Prostate gland (tissue), 2 donors: ENCODE data around the gene UBE2J1. TPM values are rescaled to one million over a fixed set of nuclear protein-coding genes. Genes with fewer than 3 reads are reported as not detected.

Source experiments
- DNase-seq: peaks from one replicate; pipeline ENCODE4 v3.0.0-alpha.2; 2019; ENCODE audit warnings: low spot score
- H3K27ac ChIP-seq, 2 donors: fragments of 200-600 bp; sonication (generic); 2 replicates each; pipeline ENCODE4 v1.5.1; 2017 to 2019
- H3K27me3 ChIP-seq: fragments of 200-600 bp; sonication (generic); replicated peaks from 2 replicates; pipeline ENCODE4 v1.5.1; 2019; ENCODE audit not compliant: insufficient read depth
- H3K36me3 ChIP-seq, 2 donors: fragments of 200-600 bp; sonication (generic); 1 replicate in 1 of 2; 2 replicates in 1 of 2; pipeline versions ENCODE4 v1.5.1 to v1.8.1; 2017 to 2019
- H3K4me1 ChIP-seq: fragments of 200-600 bp; sonication (generic); replicated peaks from 2 replicates; pipeline ENCODE4 v1.5.1; 2019
- H3K4me3 ChIP-seq, 2 donors: fragments of 200-600 bp; sonication (generic); 2 replicates each; pipeline ENCODE4 v1.5.1; 2017 to 2019
- H3K9me3 ChIP-seq: fragments of 200-600 bp; sonication (generic); 2 replicates; pipeline ENCODE4 v1.5.1; 2017
- CTCF ChIP-seq, 4 experiments: fragments of 200-600 bp in 2 of 4; fragments of 450-650 bp in 2 of 4; sonication (generic) in 2 of 4; IDR thresholded peaks; 1 replicate in 3 of 4; 2 replicates in 1 of 4; pipeline ENCODE4 v1.5.1; 2016 to 2019; ENCODE audit warnings: antibody characterized with exemption in 4 of 4, mild to moderate bottlenecking in 2 of 4, moderate library complexity in 2 of 4
- POLR2A ChIP-seq: fragments of 450-650 bp; IDR thresholded peaks from one replicate; pipeline ENCODE4 v1.6.1; 2016; ENCODE audit warnings: antibody characterized with exemption, mild to moderate bottlenecking
- POLR2AphosphoS5 ChIP-seq: sonication (generic); formaldehyde crosslinking; IDR thresholded peaks from one replicate; pipeline ENCODE4 v1.6.1; 2017; ENCODE audit warnings: antibody characterized with exemption
- WGBS: methylation state at CpG from one replicate; pipeline ENCODE4 v1.1.5; 2018; 5-methylcytosine and 5-hydroxymethylcytosine counted together
- intact Hi-C: fragments of 100-400 bp; cut with DNase I; formaldehyde crosslinking; loops from one replicate; pipeline ENCODE4 v1.14.2; 2022
- total RNA-seq, 2 donors: library from RNA; depleted of rRNA; stranded (reverse); fragments of >200 nt; gene quantifications; one replicate each; pipeline ENCODE4 v1.1.0, GENCODE V29; 2016

UBE2J1 gene
- total RNA-seq, 2 donors from 2014 or later: 31.7 to 98.4 TPM

- intact Hi-C loops: no loop called here
- no peak for TF ChIP-seq CTCF (IDR thresholded peaks at IDR 0.05)
- no peak for TF ChIP-seq POLR2AphosphoS5
- no peak for TF ChIP-seq POLR2A
- no peaks in the 10 kb centered on the region for H3K27me3 ChIP-seq
- DNase-seq: no peak
- no peaks in the 10 kb centered on the region for H3K9me3 ChIP-seq
- no peaks in the 10 kb centered on the region for H3K36me3 ChIP-seq
- H3K4me3 ChIP-seq: no peak overlapping the region
- no peaks in the 10 kb centered on the region for H3K4me1 ChIP-seq
- H3K27ac ChIP-seq: no peak overlapping the region
- 45% methylated on average over 3 of the region's 3 CpGs for WGBS
These were observed 4.9 kb upstream of the UBE2J1 start for GRCh38 chr6:89357390-89357789.

- TF ChIP-seq POLR2A (no peak), POLR2AphosphoS5 (no peak), CTCF (IDR thresholded peaks at IDR 0.05) (no peak)
- 65% methylated on average over 1 of the region's 1 CpG for WGBS
- no peak for DNase-seq
These were observed 4.2 kb upstream of the UBE2J1 start for GRCh38 chr6:89356642-89357170.

DNA sequence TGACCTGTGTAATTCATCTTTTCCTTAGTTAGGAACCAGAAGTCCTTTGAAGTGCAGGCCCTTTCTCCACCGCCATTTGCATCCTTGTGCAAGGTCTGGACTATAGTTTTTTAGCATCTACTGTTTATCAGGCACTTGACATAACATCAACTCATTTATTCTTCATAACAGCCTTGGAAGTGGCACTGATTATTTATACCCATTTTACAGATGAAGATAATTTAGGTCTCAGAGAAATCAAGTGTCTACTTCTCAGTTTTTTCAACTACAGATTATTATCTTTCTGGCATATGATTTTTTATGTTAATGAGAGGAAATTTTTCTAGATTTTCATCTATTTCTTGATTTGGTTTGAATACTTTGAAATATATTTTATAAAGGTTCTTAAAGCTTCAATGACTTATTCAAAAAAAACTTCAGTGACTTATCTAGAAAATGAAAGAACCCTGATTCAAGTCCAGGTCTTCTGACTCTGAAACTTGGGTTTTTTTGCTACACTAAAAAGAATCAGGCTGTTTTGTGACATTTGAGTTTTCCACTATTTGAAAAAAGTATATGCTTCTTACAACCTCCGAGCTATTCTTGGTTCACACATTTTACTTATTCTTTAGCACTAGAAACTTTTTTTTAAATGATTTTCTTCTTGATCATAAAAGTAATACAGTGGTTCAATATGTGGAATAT lies 3.1 kb upstream of the UBE2J1 start:
- 93% methylated on average over 2 of the region's 2 CpGs for WGBS
- intact Hi-C loops: no loop called here
- H3K27ac ChIP-seq: no peak overlapping the region

More at GRCh38 chr6:89356642-89357170, 4.2 kb upstream of the UBE2J1 start:
- no peaks in the 10 kb centered on the region for H3K4me1 ChIP-seq
- no peaks in the 10 kb centered on the region for H3K36me3 ChIP-seq
- H3K4me3 ChIP-seq: no peak overlapping the region
- H3K27ac ChIP-seq: no peak overlapping the region
- no peaks in the 10 kb centered on the region for H3K27me3 ChIP-seq
- H3K9me3 ChIP-seq: no peaks in the 10 kb centered on the region
- intact Hi-C loops: no loop called here

DNA sequence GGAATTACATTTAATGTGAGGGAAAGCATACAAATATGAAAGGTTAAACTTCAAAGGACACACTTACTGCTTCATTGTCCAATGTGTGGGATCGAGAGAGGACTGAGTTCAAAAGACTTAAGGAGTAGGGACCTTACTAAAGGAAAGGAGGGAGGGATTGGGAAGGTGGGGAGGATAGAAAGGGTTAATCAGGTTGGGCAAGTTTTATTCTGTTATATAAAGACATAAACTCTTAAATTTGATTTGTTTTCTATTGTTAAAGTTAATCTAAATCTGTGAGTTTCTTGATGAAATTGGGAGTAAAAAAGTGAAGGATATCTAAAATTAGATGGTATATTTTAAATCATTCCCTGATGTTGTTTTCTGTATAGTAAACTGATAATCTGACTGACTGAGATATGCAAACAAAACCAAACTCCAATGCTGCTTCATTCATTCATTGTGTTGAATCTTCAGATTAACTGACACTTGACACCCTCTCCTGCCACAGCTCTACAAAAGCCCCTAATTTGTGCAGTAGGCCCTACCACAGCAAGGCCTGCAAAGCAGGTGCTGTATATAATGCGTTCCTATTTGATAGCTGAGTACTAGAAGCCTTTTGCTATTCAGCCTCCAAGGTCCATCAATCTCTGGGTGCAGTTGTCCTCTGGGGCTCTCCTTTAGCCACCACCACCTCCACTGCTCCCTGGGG lies 1.3 kb upstream of the UBE2J1 start:
- TF ChIP-seq POLR2AphosphoS5 (no peak), POLR2A (no peak), CTCF (IDR thresholded peaks at IDR 0.05) (no peak)
- DNase-seq: no peak
- H3K27ac ChIP-seq: peak overlapping the region in 1 of 2 donors; percentile 96
- H3K4me1 ChIP-seq: no peaks in the 10 kb centered on the region
- WGBS: 92% methylated on average over 2 of the region's 2 CpGs
- H3K9me3 ChIP-seq: no peaks in the 10 kb centered on the region
- no peaks in the 10 kb centered on the region for H3K27me3 ChIP-seq
- no peaks in the 10 kb centered on the region for H3K36me3 ChIP-seq
- no peak overlapping the region for H3K4me3 ChIP-seq
- intact Hi-C loops: loop anchor here (2.0 to 5.0 kb wide), 3 partner anchors 207 to 367 kb away; partner anchors contain the start of genes PM20D2 and PNRC1

More for the DNA sequence above, 3.1 kb upstream of the UBE2J1 start:
- H3K4me3 ChIP-seq: no peak overlapping the region
- H3K9me3 ChIP-seq: no peaks in the 10 kb centered on the region
- H3K36me3 ChIP-seq: no peaks in the 10 kb centered on the region
- TF ChIP-seq POLR2A (no peak), POLR2AphosphoS5 (no peak), CTCF (IDR thresholded peaks at IDR 0.05) (no peak)
- no peak for DNase-seq
- H3K4me1 ChIP-seq: no peaks in the 10 kb centered on the region
- no peaks in the 10 kb centered on the region for H3K27me3 ChIP-seq
